GM12801 (cell line): ENCODE data around the gene TBC1D7.

Experiments
- CTCF ChIP-seq: IDR thresholded peaks from one replicate; pipeline ENCODE4 v1.5.1; 2011; ENCODE audit warnings: control low read depth; ENCODE audit not compliant: insufficient read length; ENCODE audit errors: extremely low read depth

Gene TBC1D7

GRCh38 chr6:13273931-13274706, 54.2 kb downstream of the TBC1D7 start:
- no peak for TF ChIP-seq CTCF

- no peak for TF ChIP-seq CTCF
Observed at GRCh38 chr6:13273202-13273930, 55.0 kb downstream of the TBC1D7 start.

- TF ChIP-seq CTCF: no peak
Observed at GRCh38 chr6:13272131-13273046, 55.9 kb downstream of the TBC1D7 start.

- no peak for TF ChIP-seq CTCF
Observed at GRCh38 chr6:13268913-13269518, 59.3 kb downstream of the TBC1D7 start.

GRCh38 chr6:13267142-13267651, 61.1 kb downstream of the TBC1D7 start:
- TF ChIP-seq CTCF: no peak

GRCh38 chr6:13263669-13264068, 64.7 kb downstream of the TBC1D7 start:
- TF ChIP-seq CTCF: no peak
